HG03558 (cell line): ENCODE measurements around the gene SLC6A11.

ENCODE experiments used
- ATAC-seq: cut with Tn5 transposase; IDR thresholded peaks from one replicate; pipeline ENCODE4 v1.9.1; 2021; ENCODE audit warnings: moderate number of reproducible peaks; ENCODE audit not compliant: unreplicated experiment; ENCODE audit errors: extremely low read depth

SLC6A11 gene

GRCh38 chr3:10972072-10972782 is 156.2 kb downstream of the SLC6A11 start:
- no peak for ATAC-seq

- no peak for ATAC-seq
Observed at GRCh38 chr3:10973046-10973595, 157.1 kb downstream of the SLC6A11 start.

- no peak for ATAC-seq
Observed at GRCh38 chr3:10974131-10974530, 158.1 kb downstream of the SLC6A11 start.

GRCh38 chr3:10974746-10975375 is 158.8 kb downstream of the SLC6A11 start:
- no peak for ATAC-seq

GRCh38 chr3:10975695-10976234 is 159.7 kb downstream of the SLC6A11 start:
- ATAC-seq = no peak

- ATAC-seq = no peak
Observed at GRCh38 chr3:10976770-10977169, 160.7 kb downstream of the SLC6A11 start.

- ATAC-seq = no peak
Observed at GRCh38 chr3:10977892-10978510, 162.0 kb downstream of the SLC6A11 start.

- no peak for ATAC-seq
Observed at GRCh38 chr3:10978956-10979355, 162.9 kb downstream of the SLC6A11 start.

GRCh38 chr3:10980312-10980711 is 164.3 kb downstream of the SLC6A11 start:
- no peak for ATAC-seq

GRCh38 chr3:10981031-10981430 is 165.0 kb downstream of the SLC6A11 start:
- no peak for ATAC-seq

- ATAC-seq = no peak
Observed at GRCh38 chr3:10981961-10982360, 165.9 kb downstream of the SLC6A11 start.

GRCh38 chr3:10982782-10983181 is 166.8 kb downstream of the SLC6A11 start:
- no peak for ATAC-seq

GRCh38 chr3:10983219-10983916 is 167.3 kb downstream of the SLC6A11 start:
- ATAC-seq = no peak

- ATAC-seq = no peak
Observed at GRCh38 chr3:10984371-10984896, 168.4 kb downstream of the SLC6A11 start.

- ATAC-seq = no peak
Observed at GRCh38 chr3:10985181-10985580, 169.2 kb downstream of the SLC6A11 start.

GRCh38 chr3:10986592-10986991 is 170.6 kb downstream of the SLC6A11 start:
- ATAC-seq = no peak

GRCh38 chr3:10988001-10988665 is 172.1 kb downstream of the SLC6A11 start:
- no peak for ATAC-seq

- no peak for ATAC-seq
Observed at GRCh38 chr3:10988991-10989484, 173.0 kb downstream of the SLC6A11 start.
